Thymus (tissue), 11 donors: ENCODE data around the gene C16orf92. TPM values are rescaled to one million over a fixed set of nuclear protein-coding genes. Genes with fewer than 3 reads are reported as not detected.

Experiments
- DNase-seq, 9 donors: peaks; one replicate each; pipeline ENCODE4 v3.0.0-alpha.2; 2013; ENCODE audit warnings: low spot score in 9 of 9, low read depth in 6 of 9, missing footprints in 1 of 9
- H3K27ac ChIP-seq, 2 donors: one replicate each; pipeline ENCODE4 v1.5.1; 2013; ENCODE audit warnings: control low read depth in 1 of 2, low read depth in 1 of 2, low read length in 1 of 2, mild to moderate bottlenecking in 1 of 2, moderate library complexity in 1 of 2
- H3K27me3 ChIP-seq, 2 donors: one replicate each; pipeline ENCODE4 v1.5.1; 2013; ENCODE audit warnings: low read length in 1 of 2; ENCODE audit not compliant: control insufficient read depth in 2 of 2, insufficient read depth in 1 of 2
- H3K36me3 ChIP-seq, 2 donors: one replicate each; pipeline ENCODE4 v1.5.1; 2013; ENCODE audit warnings: low read length in 1 of 2, mild to moderate bottlenecking in 1 of 2, moderate library complexity in 1 of 2; ENCODE audit not compliant: control insufficient read depth in 2 of 2, insufficient read depth in 2 of 2
- H3K4me1 ChIP-seq, 2 donors: one replicate each; pipeline ENCODE4 v1.5.1; 2013; ENCODE audit warnings: low read length in 2 of 2; ENCODE audit not compliant: control insufficient read depth in 2 of 2, insufficient read depth in 2 of 2
- H3K4me3 ChIP-seq, 2 donors: one replicate each; pipeline ENCODE4 v1.5.1; 2013; ENCODE audit warnings: low read length in 2 of 2, control low read depth in 1 of 2, mild to moderate bottlenecking in 1 of 2
- H3K9me3 ChIP-seq, 2 donors: one replicate each; pipeline ENCODE4 v1.5.1; 2013; ENCODE audit warnings: low read length in 1 of 2, mild to moderate bottlenecking in 1 of 2; ENCODE audit not compliant: control insufficient read depth in 2 of 2, insufficient read depth in 1 of 2
- WGBS: extraction: QIAGEN DNeasy Blood & Tissue Kit; methylation state at CpG from one replicate; pipeline ENCODE4 v1.1.7; 2013; 5-methylcytosine and 5-hydroxymethylcytosine counted together
- polyA plus RNA-seq: library from polyadenylated mRNA; stranded (reverse); fragments of 200-250 nt; gene quantifications from one replicate; pipeline ENCODE4 v1.2.3, GENCODE V29; 2013
- total RNA-seq: library from RNA; stranded (reverse); fragments of 120-200 nt; gene quantifications from one replicate; pipeline ENCODE4 v1.2.4, GENCODE V29; 2013
- donor health status: healthy.

C16orf92 gene
- total and polyA plus RNA-seq, 2 donors: not detected

- Histone ChIP-seq H3K27me3 (no peaks in the 10 kb centered on the region), H3K4me3 (no peak overlapping the region)
- DNase-seq: peak in 1 of 9 donors; percentile 49
These were observed 18.8 kb downstream of the C16orf92 start for GRCh38 chr16:30041841-30042240.

GRCh38 chr16:30046178-30046577 is 23.2 kb downstream of the C16orf92 start:
- Histone ChIP-seq H3K27me3 (no peaks in the 10 kb centered on the region), H3K4me1 (no peaks in the 10 kb centered on the region), H3K4me3 (no peak overlapping the region), H3K36me3 (no peaks in the 10 kb centered on the region), H3K27ac (no peak overlapping the region), H3K9me3 (peaks cover 0 to 5% of the 10 kb centered on the region in 2 donors)
- 90% methylated on average over 8 of the region's 8 CpGs for WGBS
- DNase-seq: no peak

More at GRCh38 chr16:30041841-30042240, 18.8 kb downstream of the C16orf92 start:
- WGBS: 41% methylated on average over 5 of the region's 5 CpGs
- Histone ChIP-seq H3K4me1 (no peaks in the 10 kb centered on the region), H3K9me3 (peaks cover 0 to 5% of the 10 kb centered on the region in 2 donors), H3K36me3 (no peaks in the 10 kb centered on the region), H3K27ac (no peak overlapping the region)

DNA sequence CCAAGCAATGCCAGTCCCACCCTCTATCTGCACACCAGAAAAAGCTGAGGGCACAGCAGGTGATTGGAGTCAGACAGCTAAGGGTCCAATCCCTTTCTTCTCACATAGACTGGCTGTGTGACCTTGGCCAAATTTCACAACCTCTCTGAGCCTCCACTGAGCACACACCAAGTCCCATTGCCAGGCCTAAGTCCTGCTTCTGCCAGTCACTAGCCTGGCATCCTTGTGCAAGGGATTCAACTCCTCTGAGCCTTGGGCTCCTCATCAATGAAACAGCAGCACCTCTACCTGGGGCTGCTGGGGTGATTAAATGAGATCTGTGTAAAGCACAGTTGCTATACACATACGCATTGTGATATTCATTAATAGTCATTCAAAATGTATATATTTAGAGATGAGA is 23.6 kb downstream of the C16orf92 start:
- H3K4me1 ChIP-seq: peaks cover 0 to 2% of the 10 kb centered on the region in 2 donors
- DNase-seq: no peak
- H3K27me3 ChIP-seq: no peaks in the 10 kb centered on the region
- H3K9me3 ChIP-seq: peaks cover 0 to 5% of the 10 kb centered on the region in 2 donors
- H3K27ac ChIP-seq: no peak overlapping the region
- no peaks in the 10 kb centered on the region for H3K36me3 ChIP-seq
- no peak overlapping the region for H3K4me3 ChIP-seq
- 100% methylated on average over 1 of the region's 1 CpG for WGBS

DNA sequence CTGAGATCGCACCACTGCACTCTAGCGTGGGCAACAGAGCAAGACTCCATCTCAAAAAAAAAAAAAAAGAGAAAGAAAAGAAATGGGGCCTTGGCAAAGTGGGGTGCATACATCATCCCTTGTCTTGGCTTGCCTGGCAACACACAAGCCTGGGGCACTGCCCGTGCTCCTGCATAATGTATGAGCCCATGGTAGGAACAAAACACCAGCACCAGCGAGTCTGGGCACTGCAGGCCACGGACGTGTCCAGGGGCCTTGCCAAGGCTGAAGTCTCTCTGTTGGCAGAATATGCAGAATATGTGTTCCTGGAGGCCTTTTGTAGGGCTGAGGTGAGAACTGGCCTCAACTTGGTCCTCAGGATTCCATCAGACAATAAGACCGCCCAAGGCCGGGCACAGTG is 26.9 kb downstream of the C16orf92 start:
- Histone ChIP-seq H3K9me3 (peaks cover 0 to 5% of the 10 kb centered on the region in 2 donors), H3K4me1 (peaks cover 7 to 26% of the 10 kb centered on the region in 2 donors), H3K27me3 (no peaks in the 10 kb centered on the region), H3K4me3 (no peak overlapping the region), H3K36me3 (no peaks in the 10 kb centered on the region), H3K27ac (no peak overlapping the region)
- 98% methylated on average over 8 of the region's 8 CpGs for WGBS
- no peak for DNase-seq

GRCh38 chr16:30051518-30051917 is 28.5 kb downstream of the C16orf92 start:
- Histone ChIP-seq H3K27ac (peak overlapping the region in 1 of 2 donors; percentile 19), H3K4me3 (peak overlapping the region in 1 of 2 donors; percentile 4), H3K36me3 (no peaks in the 10 kb centered on the region), H3K27me3 (no peaks in the 10 kb centered on the region), H3K9me3 (no peaks in the 10 kb centered on the region), H3K4me1 (peaks cover 7 to 35% of the 10 kb centered on the region in 2 donors)
- 94% methylated on average over 3 of the region's 3 CpGs for WGBS
- no peak for DNase-seq

DNA sequence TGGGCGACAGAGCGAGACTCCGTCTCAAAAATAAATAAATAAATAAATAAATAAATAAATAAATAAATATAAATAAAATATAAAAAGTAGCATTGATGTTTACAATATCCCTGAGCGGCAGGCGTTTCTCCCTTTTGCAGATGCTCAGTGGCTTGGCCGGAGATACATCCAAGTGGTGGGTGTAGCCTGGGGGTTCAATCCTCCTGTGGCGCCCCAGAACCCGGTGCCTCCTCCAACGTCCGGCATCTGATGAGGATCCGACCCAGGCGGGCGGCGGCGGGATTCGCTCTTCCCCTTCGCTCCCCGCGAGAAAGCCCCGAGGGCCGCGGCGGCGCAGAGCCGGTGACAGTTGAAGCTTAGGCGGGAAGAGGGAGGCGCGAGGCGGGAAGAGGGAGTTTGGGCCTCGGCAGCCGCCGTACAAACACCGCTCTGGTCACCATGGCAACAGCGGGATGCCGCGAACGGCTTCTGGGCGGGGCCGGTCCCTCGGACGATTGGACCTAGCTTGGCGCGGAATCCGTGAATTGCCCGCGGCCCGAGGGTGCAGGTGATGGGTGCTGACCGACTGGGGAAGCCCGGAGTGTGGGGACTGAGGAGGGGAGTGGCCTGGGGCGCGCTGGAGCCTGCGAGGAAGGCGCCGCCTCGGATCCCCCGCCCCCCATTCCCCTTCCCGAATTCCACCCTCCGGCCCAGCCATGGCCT is 29.8 kb downstream of the C16orf92 start:
- 5% methylated on average over 58 of the region's 58 CpGs for WGBS
- H3K36me3 ChIP-seq: no peaks in the 10 kb centered on the region
- no peaks in the 10 kb centered on the region for H3K27me3 ChIP-seq
- peak overlapping the region; percentile 77 to 87 for H3K4me3 ChIP-seq
- H3K9me3 ChIP-seq: no peaks in the 10 kb centered on the region
- peak; percentile 63 to 90 (median 77) for DNase-seq
- peak overlapping the region in 1 of 2 donors; percentile 12 for H3K27ac ChIP-seq
- peaks cover 7 to 35% of the 10 kb centered on the region in 2 donors for H3K4me1 ChIP-seq

DNA sequence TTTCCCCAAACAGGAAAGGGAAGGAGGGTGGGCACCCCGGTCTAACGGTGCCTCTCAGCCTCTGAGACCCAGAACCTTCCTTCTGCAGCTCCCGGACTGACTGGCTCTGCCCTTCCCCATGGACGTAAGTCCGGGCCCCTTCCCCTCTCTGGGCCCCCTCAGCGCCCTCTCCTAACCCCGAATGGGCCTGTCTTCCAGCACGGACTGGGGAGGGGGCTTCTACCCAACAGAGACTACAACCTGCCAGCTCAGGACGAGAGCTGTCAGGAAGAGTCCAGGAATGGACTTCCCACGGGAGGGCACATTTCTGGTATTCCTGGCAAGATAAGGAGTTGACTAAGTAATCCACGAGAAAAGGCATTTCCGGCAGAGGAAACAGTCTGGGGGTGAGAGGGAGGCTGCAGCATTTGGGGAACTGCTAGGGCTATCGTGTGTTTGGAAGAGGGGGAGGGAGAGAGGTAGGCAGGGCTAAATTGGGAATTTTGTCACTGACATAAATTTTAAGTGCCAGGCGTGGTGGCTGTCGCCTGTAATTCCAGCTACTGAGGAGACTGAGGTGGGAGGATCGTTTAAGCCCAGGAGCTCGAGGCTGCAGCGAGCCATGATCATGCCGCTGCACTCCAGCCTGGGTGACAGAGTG is 30.5 kb downstream of the C16orf92 start:
- WGBS: 14% methylated on average over 19 of the region's 19 CpGs
- H3K4me1 ChIP-seq: peaks cover 7 to 35% of the 10 kb centered on the region in 2 donors
- no peak for DNase-seq
- H3K27ac ChIP-seq: peak overlapping the region in 1 of 2 donors; percentile 12
- H3K9me3 ChIP-seq: no peaks in the 10 kb centered on the region
- no peaks in the 10 kb centered on the region for H3K36me3 ChIP-seq
- H3K27me3 ChIP-seq: no peaks in the 10 kb centered on the region
- peak overlapping the region; percentile 77 to 87 for H3K4me3 ChIP-seq

DNA sequence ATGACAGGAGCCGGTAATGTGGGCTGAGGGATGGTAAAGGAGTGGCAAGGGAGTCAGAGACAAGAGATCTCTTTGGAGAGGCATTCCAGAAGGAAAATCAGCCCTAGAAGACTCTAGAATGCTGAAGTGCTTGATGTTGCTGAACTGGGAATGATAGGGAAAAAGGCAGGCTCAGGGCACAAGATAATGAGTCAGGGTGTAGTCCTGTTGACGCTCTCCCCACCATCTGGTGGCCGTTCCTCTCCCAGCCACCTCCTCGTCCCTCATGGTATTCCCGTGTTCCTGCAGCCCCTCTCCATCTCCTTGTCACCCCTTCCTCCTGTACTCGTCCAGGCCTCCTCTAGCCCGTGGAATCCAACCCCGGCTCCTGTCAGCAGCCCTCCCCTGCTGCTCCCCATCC is 31.5 kb downstream of the C16orf92 start:
- 95% methylated on average over 8 of the region's 8 CpGs for WGBS
- DNase-seq: no peak
- H3K4me1 ChIP-seq: peaks cover 7 to 35% of the 10 kb centered on the region in 2 donors

GRCh38 chr16:30054959-30055553 is 32.1 kb downstream of the C16orf92 start:
- WGBS: 44% methylated on average over 10 of the region's 10 CpGs
- DNase-seq: peak in 2 of 9 donors; percentile 61 to 63
- no peak overlapping the region for H3K4me3 ChIP-seq
- no peaks in the 10 kb centered on the region for H3K27me3 ChIP-seq
- H3K27ac ChIP-seq: no peak overlapping the region
- peaks cover 7 to 35% of the 10 kb centered on the region in 2 donors for H3K4me1 ChIP-seq
- no peaks in the 10 kb centered on the region for H3K9me3 ChIP-seq
- no peaks in the 10 kb centered on the region for H3K36me3 ChIP-seq

More for the DNA sequence above, 31.5 kb downstream of the C16orf92 start:
- no peaks in the 10 kb centered on the region for H3K9me3 ChIP-seq
- no peak overlapping the region for H3K27ac ChIP-seq
- H3K27me3 ChIP-seq: no peaks in the 10 kb centered on the region
- H3K4me3 ChIP-seq: no peak overlapping the region
- H3K36me3 ChIP-seq: no peaks in the 10 kb centered on the region
